SU-DHL-6 (cell line): ENCODE data around the gene RUFY4.

Source experiments
- H2AFZ ChIP-seq: fragments of 200-600 bp; sonication (generic); 2 replicates; pipeline ENCODE4 v1.6.1; 2014; ENCODE audit warnings: low read depth, mild to moderate bottlenecking, moderate library complexity, mixed read lengths, antibody characterized with exemption, low read length; ENCODE audit not compliant: severe bottlenecking
- H3F3A ChIP-seq: fragments of 200-600 bp; shearing (Covaris generic); 2 replicates; pipeline ENCODE4 v1.6.0; 2016; ENCODE audit warnings: antibody characterized with exemption, mild to moderate bottlenecking; ENCODE audit not compliant: insufficient read depth
- H3K27ac ChIP-seq: fragments of 200-600 bp; sonication (generic); 2 replicates; pipeline ENCODE4 v1.5.1; 2016; ENCODE audit warnings: low read depth, mild to moderate bottlenecking, low read length, moderate library complexity, mixed read lengths
- H3K27me3 ChIP-seq: fragments of 200-600 bp; sonication (generic), shearing (Covaris generic); 2 replicates; pipeline ENCODE4 v1.6.0; 2014; ENCODE audit warnings: mild to moderate bottlenecking, low read length
- H3K36me3 ChIP-seq: fragments of 200-600 bp; sonication (generic); 2 replicates; pipeline ENCODE4 v1.6.1; 2014; ENCODE audit warnings: mild to moderate bottlenecking, low read length, mixed read lengths
- H3K4me2 ChIP-seq: fragments of 300-600, 200-600 bp; shearing (Covaris generic), sonication (generic); 2 replicates; pipeline ENCODE4 v1.6.0; 2014; ENCODE audit warnings: low read length, low read depth, mild to moderate bottlenecking; ENCODE audit not compliant: poor library complexity, severe bottlenecking
- H3K4me3 ChIP-seq: fragments of 200-600 bp; sonication (generic); 2 replicates; pipeline ENCODE4 v1.5.1; 2014; ENCODE audit warnings: antibody characterized with exemption, low read length, mild to moderate bottlenecking, mixed read lengths; ENCODE audit not compliant: insufficient read depth, poor library complexity, severe bottlenecking
- H3K79me2 ChIP-seq: fragments of 200-600 bp; sonication (generic); 2 replicates; pipeline ENCODE4 v1.6.1; 2014; ENCODE audit warnings: mild to moderate bottlenecking, low read length, moderate library complexity; ENCODE audit not compliant: insufficient read depth
- H3K9ac ChIP-seq: fragments of 200-600 bp; sonication (generic); 2 replicates; pipeline ENCODE4 v1.7.0; 2014; ENCODE audit warnings: mild to moderate bottlenecking, low read length
- H3K9me2 ChIP-seq: fragments of 200-600 bp; sonication (generic); replicated peaks from 2 replicates; pipeline ENCODE4 v1.6.1; 2014; ENCODE audit warnings: low read length; ENCODE audit not compliant: insufficient read depth
- H3K9me3 ChIP-seq: fragments of 200-600 bp; sonication (generic); 2 replicates; pipeline ENCODE4 v1.6.1; 2014; ENCODE audit warnings: low read length, mixed read lengths; ENCODE audit not compliant: insufficient read depth
- H4K20me1 ChIP-seq: fragments of 200-600 bp; sonication (generic); 2 replicates; pipeline ENCODE4 v1.6.1; 2014; ENCODE audit warnings: low read depth, mild to moderate bottlenecking, antibody characterized with exemption, low read length, moderate library complexity, mixed read lengths
- EZH2phosphoT487 ChIP-seq: fragments of 200-600 bp; sonication (generic), shearing (Covaris generic); conservative IDR thresholded peaks from 2 replicates; pipeline ENCODE4 v1.6.1; 2018; ENCODE audit warnings: mild to moderate bottlenecking, antibody characterized with exemption, low read length, moderate library complexity, mixed read lengths
- TF ChIP-seq, protein P1 (sequence below): fragments of 200-600 bp; sonication (generic); IDR thresholded peaks from one replicate; pipeline ENCODE4 v1.5.1; 2017; ENCODE audit warnings: antibody characterized with exemption, mild to moderate bottlenecking, low read length, moderate library complexity; ENCODE audit not compliant: insufficient read depth, poor library complexity, severe bottlenecking

The RUFY4 gene

DNA sequence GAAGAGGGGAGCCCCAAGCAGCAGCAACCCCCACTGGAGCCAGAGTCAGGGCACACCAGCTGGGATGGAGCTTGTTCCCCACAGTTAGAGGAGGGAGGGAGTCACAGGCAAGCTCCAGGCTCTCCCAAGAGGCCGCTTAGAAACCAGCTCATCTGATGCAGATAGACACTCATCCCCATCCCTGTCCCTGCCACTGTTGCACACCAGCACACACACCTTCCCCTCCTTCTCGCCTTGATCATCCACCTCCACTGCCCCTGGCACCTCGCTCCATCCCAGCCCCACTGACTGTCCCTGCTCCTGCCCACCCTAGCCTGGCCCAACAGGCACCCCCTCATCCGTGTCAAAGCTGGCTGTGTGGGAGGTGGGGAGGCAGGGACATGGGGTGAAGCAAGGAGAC is 1.5 kb upstream of the RUFY4 start:
- H3F3A ChIP-seq, result no peaks in the 10 kb centered on the region
- H3K36me3 ChIP-seq, result no peaks in the 10 kb centered on the region
- no peak for TF ChIP-seq EZH2phosphoT487
- TF ChIP-seq, protein P1, sequence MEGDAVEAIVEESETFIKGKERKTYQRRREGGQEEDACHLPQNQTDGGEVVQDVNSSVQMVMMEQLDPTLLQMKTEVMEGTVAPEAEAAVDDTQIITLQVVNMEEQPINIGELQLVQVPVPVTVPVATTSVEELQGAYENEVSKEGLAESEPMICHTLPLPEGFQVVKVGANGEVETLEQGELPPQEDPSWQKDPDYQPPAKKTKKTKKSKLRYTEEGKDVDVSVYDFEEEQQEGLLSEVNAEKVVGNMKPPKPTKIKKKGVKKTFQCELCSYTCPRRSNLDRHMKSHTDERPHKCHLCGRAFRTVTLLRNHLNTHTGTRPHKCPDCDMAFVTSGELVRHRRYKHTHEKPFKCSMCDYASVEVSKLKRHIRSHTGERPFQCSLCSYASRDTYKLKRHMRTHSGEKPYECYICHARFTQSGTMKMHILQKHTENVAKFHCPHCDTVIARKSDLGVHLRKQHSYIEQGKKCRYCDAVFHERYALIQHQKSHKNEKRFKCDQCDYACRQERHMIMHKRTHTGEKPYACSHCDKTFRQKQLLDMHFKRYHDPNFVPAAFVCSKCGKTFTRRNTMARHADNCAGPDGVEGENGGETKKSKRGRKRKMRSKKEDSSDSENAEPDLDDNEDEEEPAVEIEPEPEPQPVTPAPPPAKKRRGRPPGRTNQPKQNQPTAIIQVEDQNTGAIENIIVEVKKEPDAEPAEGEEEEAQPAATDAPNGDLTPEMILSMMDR, result no peak
- no peaks in the 10 kb centered on the region for H3K9me2 ChIP-seq
- no peak overlapping the region for H3K4me3 ChIP-seq
- H3K9me3 ChIP-seq, result no peaks in the 10 kb centered on the region
- H3K79me2 ChIP-seq, result no peaks in the 10 kb centered on the region
- no peak overlapping the region for H2AFZ ChIP-seq
- no peak overlapping the region for H3K27ac ChIP-seq
- H3K27me3 ChIP-seq, result no peaks in the 10 kb centered on the region
- no peak overlapping the region for H3K9ac ChIP-seq
- no peaks in the 10 kb centered on the region for H4K20me1 ChIP-seq
- no peak overlapping the region for H3K4me2 ChIP-seq

DNA sequence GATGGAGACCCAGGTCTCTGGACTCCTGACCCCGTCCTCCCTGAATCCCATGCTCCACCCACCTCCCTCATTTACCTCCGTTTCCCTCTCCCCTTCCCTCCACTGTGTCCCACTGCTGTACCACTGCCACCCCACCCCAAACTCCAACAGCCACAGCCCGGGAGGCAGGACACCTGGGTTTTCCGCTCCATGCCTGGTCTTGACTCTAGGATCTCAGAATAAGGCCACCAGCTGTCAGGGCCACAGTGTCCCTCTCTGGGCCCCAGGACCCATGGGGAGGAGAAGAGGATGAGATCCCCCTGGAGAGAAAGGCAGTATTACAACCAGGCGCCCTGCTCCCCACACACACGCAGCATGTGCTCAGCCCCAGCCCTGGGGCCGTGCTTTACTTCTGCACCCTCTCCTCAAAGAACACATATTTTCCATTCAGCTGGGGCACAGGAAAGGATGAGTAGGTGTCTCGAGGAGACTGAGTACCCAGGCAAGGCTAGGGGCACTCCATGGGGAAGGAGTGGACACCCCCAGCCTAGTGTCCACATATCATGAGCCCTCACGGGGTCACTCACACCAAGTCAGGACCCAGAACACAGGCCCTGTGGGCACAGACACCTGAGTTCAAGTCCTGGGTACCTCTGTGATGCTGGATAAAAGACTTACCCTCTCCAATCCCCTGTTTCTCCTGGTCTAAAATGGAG is 700 bp downstream of the RUFY4 start:
- Histone ChIP-seq H3K4me2 (no peak overlapping the region), H3K27me3 (no peaks in the 10 kb centered on the region), H3K9me2 (no peaks in the 10 kb centered on the region), H3K4me3 (no peak overlapping the region), H3K27ac (no peak overlapping the region), H2AFZ (no peak overlapping the region), H3K9ac (no peak overlapping the region), H3K79me2 (no peaks in the 10 kb centered on the region), H3F3A (no peaks in the 10 kb centered on the region), H3K9me3 (no peaks in the 10 kb centered on the region), H4K20me1 (no peaks in the 10 kb centered on the region), H3K36me3 (no peaks in the 10 kb centered on the region)
- TF ChIP-seq EZH2phosphoT487, result no peak
- TF ChIP-seq, protein P1, result no peak

GRCh38 chr2:218070587-218070986 is 1.5 kb downstream of the RUFY4 start:
- Histone ChIP-seq H3K4me2 (no peak overlapping the region), H3F3A (no peaks in the 10 kb centered on the region), H3K27me3 (no peaks in the 10 kb centered on the region), H2AFZ (no peak overlapping the region), H3K79me2 (no peaks in the 10 kb centered on the region), H3K9ac (no peak overlapping the region), H3K9me2 (no peaks in the 10 kb centered on the region), H3K27ac (no peak overlapping the region), H3K36me3 (no peaks in the 10 kb centered on the region), H3K9me3 (no peaks in the 10 kb centered on the region), H3K4me3 (no peak overlapping the region), H4K20me1 (no peaks in the 10 kb centered on the region)
- TF ChIP-seq, protein P1, result no peak
- no peak for TF ChIP-seq EZH2phosphoT487
